Measurements from ENCODE around the gene HLA-E. TPM values are rescaled to one million over a fixed set of nuclear protein-coding genes. Genes with fewer than 3 reads are reported as not detected.

Gene HLA-E
- total and polyA plus RNA-seq, 2 experiments from 2014 or later, result 15.6 to 36.0 TPM

GRCh38 chr6:30500421-30501355 is 11.4 kb downstream of the HLA-E start:
- H3K27me3 Mint-ChIP-seq (ENCODE audit: insufficient read depth, low read depth, poor library complexity), result peaks cover 2% of the 10 kb centered on the region
- Histone ChIP-seq H3K4me1 (ENCODE audit: insufficient read depth) (0 out of 2 replicates have a peak, but pooled peaks cover 3% of the 10 kb centered on the region), H3K36me3 (ENCODE audit: insufficient read depth) (no peaks in the 10 kb centered on the region), H3K9me2 (ENCODE audit: insufficient read depth) (no peaks in the 10 kb centered on the region), H4K20me1 (replicated peaks; ENCODE audit: insufficient read depth) (no peaks in the 10 kb centered on the region), H3K27me3 (ENCODE audit: insufficient read depth) (no peaks in the 10 kb centered on the region), H3K4me3 (no peak overlapping the region), H3F3A (replicated peaks; ENCODE audit: low read depth) (no peaks in the 10 kb centered on the region), H3K4me2 (no peak overlapping the region), H3K27ac (ENCODE audit: low read depth) (no peak overlapping the region), H2AFZ (peak overlapping the region; percentile 94), H3K79me2 (replicated peaks; ENCODE audit: insufficient read depth) (no peaks in the 10 kb centered on the region)
- peaks cover 13% of the 10 kb centered on the region; the same call in 2 of the 3 replicates for H3K9me3 Mint-ChIP-seq
- H3K4me1 Mint-ChIP-seq, result peaks cover 2% of the 10 kb centered on the region; the same call in 2 of the 3 replicates
- no peak overlapping the region for H3K27ac Mint-ChIP-seq
- ATAC-seq (no peak), DNase-seq (ENCODE audit: low spot score) (no peak)
- TF ChIP-seq REST (IDR thresholded peaks at IDR 0.05; ENCODE audit: unreplicated experiment), result no peak
- H3K36me3 Mint-ChIP-seq (ENCODE audit: low read depth), result peaks cover 2% of the 10 kb centered on the region; the same call in 1 of the 3 replicates
- H3K4me3 Mint-ChIP-seq, result no peak overlapping the region

GRCh38 chr6:30507849-30508827 is 18.8 kb downstream of the HLA-E start:
- Mint-ChIP-seq H3K4me3 (no peak overlapping the region), H3K4me1 (peaks cover 15% of the 10 kb centered on the region; the same call in 2 of the 3 replicates), H3K27ac (no peak overlapping the region), H3K36me3 (ENCODE audit: low read depth) (no peaks in the 10 kb centered on the region), H3K27me3 (ENCODE audit: insufficient read depth, low read depth, poor library complexity) (peaks cover 10% of the 10 kb centered on the region), H3K9me3 (no peaks in the 10 kb centered on the region)
- Histone ChIP-seq H2AFZ (no peak overlapping the region), H3K36me3 (ENCODE audit: insufficient read depth) (no peaks in the 10 kb centered on the region), H3F3A (replicated peaks; ENCODE audit: low read depth) (no peaks in the 10 kb centered on the region), H3K79me2 (replicated peaks; ENCODE audit: insufficient read depth) (no peaks in the 10 kb centered on the region), H3K4me1 (ENCODE audit: insufficient read depth) (no peaks in the 10 kb centered on the region), H3K27me3 (ENCODE audit: insufficient read depth) (no peaks in the 10 kb centered on the region), H3K27ac (ENCODE audit: low read depth) (no peak overlapping the region), H3K9me2 (ENCODE audit: insufficient read depth) (no peaks in the 10 kb centered on the region), H4K20me1 (replicated peaks; ENCODE audit: insufficient read depth) (no peaks in the 10 kb centered on the region), H3K4me3 (no peak overlapping the region), H3K4me2 (no peak overlapping the region)
- DNase-seq (ENCODE audit: low spot score) (no peak), ATAC-seq (no peak)
- TF ChIP-seq JUNB (IDR thresholded peaks at IDR 0.05; ENCODE audit: unreplicated experiment) (no peak), ZNF462 (CRISPR knock-in tag; IDR thresholded peaks at IDR 0.05) (no peak), REST (IDR thresholded peaks at IDR 0.05; ENCODE audit: unreplicated experiment) (no peak)
